HuH-7.5 (cell line): ENCODE data around the gene LINGO3.

ENCODE experiments used
- DNase-seq: peaks from one replicate; pipeline ENCODE4 v3.0.0; 2011; ENCODE audit warnings: low spot score

LINGO3 gene

GRCh38 chr19:2306281-2306806 lies 1.6 kb downstream of the LINGO3 start:
- DNase-seq = no peak

- no peak for DNase-seq
These were observed 2.3 kb downstream of the LINGO3 start for GRCh38 chr19:2305452-2306280.

- DNase-seq = no peak
These were observed 4.6 kb downstream of the LINGO3 start for GRCh38 chr19:2303211-2303798.

- no peak for DNase-seq
These were observed 5.4 kb downstream of the LINGO3 start for GRCh38 chr19:2302319-2303210.

GRCh38 chr19:2300533-2300932 lies 7.4 kb downstream of the LINGO3 start:
- no peak for DNase-seq

GRCh38 chr19:2296141-2296540 lies 11.8 kb downstream of the LINGO3 start:
- no peak for DNase-seq

GRCh38 chr19:2294687-2295335 lies 13.1 kb downstream of the LINGO3 start:
- DNase-seq = no peak

- DNase-seq = no peak
These were observed 16.7 kb downstream of the LINGO3 start for GRCh38 chr19:2291185-2291751.

- no peak for DNase-seq
These were observed 17.3 kb downstream of the LINGO3 start for GRCh38 chr19:2290441-2291184.

GRCh38 chr19:2289714-2290435 lies 18.1 kb downstream of the LINGO3 start:
- DNase-seq = no peak

- DNase-seq = no peak
These were observed 18.9 kb downstream of the LINGO3 start for GRCh38 chr19:2288818-2289713.

GRCh38 chr19:2288338-2288817 lies 19.6 kb downstream of the LINGO3 start:
- no peak for DNase-seq

GRCh38 chr19:2287585-2288337 lies 20.2 kb downstream of the LINGO3 start:
- no peak for DNase-seq

GRCh38 chr19:2286402-2287140 lies 21.4 kb downstream of the LINGO3 start:
- DNase-seq = no peak

- no peak for DNase-seq
These were observed 24.0 kb downstream of the LINGO3 start for GRCh38 chr19:2283835-2284507.

- DNase-seq = no peak
These were observed 25.1 kb downstream of the LINGO3 start for GRCh38 chr19:2282862-2283237.
